ENCODE data around the gene NEXMIF.
"Not testable (repeated sequence)": the region's sequence is repeated elsewhere in the genome, so short reads cannot be mapped to it uniquely, and the experiment has no call there.

Gene NEXMIF

GRCh38 chrX:74925225-74926088 is at the start of gene NEXMIF:
TSS of gene NEXMIF (minus strand) at chrX:74925452.
- peak in 1 of 2 donors; percentile 8 for DNase-seq

- DNase-seq: not testable (repeated sequence)
Measured at GRCh38 chrX:74961962-74962361, 36.7 kb upstream of the NEXMIF start.

- no peak for DNase-seq
Measured at GRCh38 chrX:74949717-74950116, 24.5 kb upstream of the NEXMIF start.

GRCh38 chrX:74940414-74940813 is 15.2 kb upstream of the NEXMIF start:
- no peak for DNase-seq

- DNase-seq: no peak
Measured at GRCh38 chrX:74931214-74931613, 6.0 kb upstream of the NEXMIF start.

- DNase-seq: peak; percentile 8 to 19
Measured at GRCh38 chrX:74924449-74925224, 615 bp downstream of the NEXMIF start.

GRCh38 chrX:74923942-74924448 is 1.3 kb downstream of the NEXMIF start:
- DNase-seq: peak in 1 of 2 donors; percentile 6

GRCh38 chrX:74922922-74923543 is 2.2 kb downstream of the NEXMIF start:
- DNase-seq: no peak

GRCh38 chrX:74911494-74911893 is 13.8 kb downstream of the NEXMIF start:
- no peak for DNase-seq

GRCh38 chrX:74906417-74906816 is 18.8 kb downstream of the NEXMIF start:
- DNase-seq: no peak

- no peak for DNase-seq
Measured at GRCh38 chrX:74902806-74903205, 22.4 kb downstream of the NEXMIF start.

GRCh38 chrX:74892561-74892960 is 32.7 kb downstream of the NEXMIF start:
- DNase-seq: no peak

GRCh38 chrX:74890676-74891430 is 34.4 kb downstream of the NEXMIF start:
- no peak for DNase-seq

GRCh38 chrX:74882383-74882782 is 42.9 kb downstream of the NEXMIF start:
- DNase-seq: not testable (repeated sequence)

- no peak for DNase-seq
Measured at GRCh38 chrX:74865725-74866124, 59.5 kb downstream of the NEXMIF start.

- no peak for DNase-seq
Measured at GRCh38 chrX:74853255-74853654, 72.0 kb downstream of the NEXMIF start.

GRCh38 chrX:74835566-74835965 is 89.7 kb downstream of the NEXMIF start:
- DNase-seq: no peak

GRCh38 chrX:74819797-74820196 is 105.5 kb downstream of the NEXMIF start:
- not testable (repeated sequence) for DNase-seq

GRCh38 chrX:74814681-74815080 is 110.6 kb downstream of the NEXMIF start:
- DNase-seq: no peak

GRCh38 chrX:74804574-74804973 is 120.7 kb downstream of the NEXMIF start:
- no peak for DNase-seq

- no peak for DNase-seq
Measured at GRCh38 chrX:74800062-74800461, 125.2 kb downstream of the NEXMIF start.

GRCh38 chrX:74797338-74797887 is 127.8 kb downstream of the NEXMIF start:
- DNase-seq: no peak
